Neural cell (in vitro differentiated cells): Measurements from ENCODE around the gene SLC6A11.

ENCODE experiments used
- EZH2 ChIP-seq: fragments of 200-600, 300-800 bp; shearing (Covaris generic), sonication (generic); IDR thresholded peaks from 2 replicates; pipeline ENCODE4 v1.6.1; 2014; ENCODE audit warnings: antibody characterized with exemption, low read length, borderline replicate concordance, mild to moderate bottlenecking; ENCODE audit not compliant: insufficient read depth, poor library complexity, severe bottlenecking
- RAD21 ChIP-seq: fragments of 450-650 bp; conservative IDR thresholded peaks from 2 replicates; pipeline ENCODE4 v1.6.1; 2014; ENCODE audit warnings: antibody characterized with exemption, mild to moderate bottlenecking, moderate library complexity
- SMC3 ChIP-seq: fragments of 450-650 bp; conservative IDR thresholded peaks from 2 replicates; pipeline ENCODE4 v1.6.1; 2014; ENCODE audit warnings: antibody characterized with exemption, mild to moderate bottlenecking, moderate library complexity; ENCODE audit not compliant: poor library complexity
- TAF1 ChIP-seq: IDR thresholded peaks from 2 replicates; pipeline ENCODE4 v1.6.1; 2012; ENCODE audit warnings: low read depth
- TF ChIP-seq, protein P1 (sequence below): fragments of 450-650 bp; IDR thresholded peaks from 2 replicates; pipeline ENCODE4 v1.5.1; 2014; ENCODE audit warnings: antibody characterized with exemption, mild to moderate bottlenecking, moderate library complexity; ENCODE audit not compliant: poor library complexity, severe bottlenecking

DNA sequence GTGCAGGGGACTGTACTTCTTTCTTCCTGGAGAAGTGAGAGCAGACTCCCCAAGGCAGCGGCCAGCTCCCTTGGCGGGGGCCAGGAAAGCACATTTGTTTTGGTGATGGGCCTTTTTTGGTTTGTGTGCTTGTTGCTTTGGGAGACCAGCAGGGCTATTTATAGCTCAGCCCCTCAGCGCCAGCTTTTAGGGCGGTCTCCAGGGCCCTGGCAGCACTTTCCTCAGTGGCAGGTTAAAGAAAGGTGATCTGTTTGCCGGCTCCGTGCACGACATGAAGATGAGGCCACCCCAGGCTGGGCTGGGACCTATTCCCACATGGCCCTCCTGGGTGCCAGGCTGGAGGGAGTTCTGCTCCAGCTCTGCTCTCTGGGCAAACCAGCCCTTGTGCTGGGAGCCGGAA lies 21.8 kb downstream of the SLC6A11 start:
- TF ChIP-seq, protein P1, sequence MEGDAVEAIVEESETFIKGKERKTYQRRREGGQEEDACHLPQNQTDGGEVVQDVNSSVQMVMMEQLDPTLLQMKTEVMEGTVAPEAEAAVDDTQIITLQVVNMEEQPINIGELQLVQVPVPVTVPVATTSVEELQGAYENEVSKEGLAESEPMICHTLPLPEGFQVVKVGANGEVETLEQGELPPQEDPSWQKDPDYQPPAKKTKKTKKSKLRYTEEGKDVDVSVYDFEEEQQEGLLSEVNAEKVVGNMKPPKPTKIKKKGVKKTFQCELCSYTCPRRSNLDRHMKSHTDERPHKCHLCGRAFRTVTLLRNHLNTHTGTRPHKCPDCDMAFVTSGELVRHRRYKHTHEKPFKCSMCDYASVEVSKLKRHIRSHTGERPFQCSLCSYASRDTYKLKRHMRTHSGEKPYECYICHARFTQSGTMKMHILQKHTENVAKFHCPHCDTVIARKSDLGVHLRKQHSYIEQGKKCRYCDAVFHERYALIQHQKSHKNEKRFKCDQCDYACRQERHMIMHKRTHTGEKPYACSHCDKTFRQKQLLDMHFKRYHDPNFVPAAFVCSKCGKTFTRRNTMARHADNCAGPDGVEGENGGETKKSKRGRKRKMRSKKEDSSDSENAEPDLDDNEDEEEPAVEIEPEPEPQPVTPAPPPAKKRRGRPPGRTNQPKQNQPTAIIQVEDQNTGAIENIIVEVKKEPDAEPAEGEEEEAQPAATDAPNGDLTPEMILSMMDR = no peak
- TF ChIP-seq SMC3 (no peak), EZH2 (no peak), TAF1 (no peak), RAD21 (no peak)
